Measurements from ENCODE around the gene FEM1C.

The FEM1C gene

DNA sequence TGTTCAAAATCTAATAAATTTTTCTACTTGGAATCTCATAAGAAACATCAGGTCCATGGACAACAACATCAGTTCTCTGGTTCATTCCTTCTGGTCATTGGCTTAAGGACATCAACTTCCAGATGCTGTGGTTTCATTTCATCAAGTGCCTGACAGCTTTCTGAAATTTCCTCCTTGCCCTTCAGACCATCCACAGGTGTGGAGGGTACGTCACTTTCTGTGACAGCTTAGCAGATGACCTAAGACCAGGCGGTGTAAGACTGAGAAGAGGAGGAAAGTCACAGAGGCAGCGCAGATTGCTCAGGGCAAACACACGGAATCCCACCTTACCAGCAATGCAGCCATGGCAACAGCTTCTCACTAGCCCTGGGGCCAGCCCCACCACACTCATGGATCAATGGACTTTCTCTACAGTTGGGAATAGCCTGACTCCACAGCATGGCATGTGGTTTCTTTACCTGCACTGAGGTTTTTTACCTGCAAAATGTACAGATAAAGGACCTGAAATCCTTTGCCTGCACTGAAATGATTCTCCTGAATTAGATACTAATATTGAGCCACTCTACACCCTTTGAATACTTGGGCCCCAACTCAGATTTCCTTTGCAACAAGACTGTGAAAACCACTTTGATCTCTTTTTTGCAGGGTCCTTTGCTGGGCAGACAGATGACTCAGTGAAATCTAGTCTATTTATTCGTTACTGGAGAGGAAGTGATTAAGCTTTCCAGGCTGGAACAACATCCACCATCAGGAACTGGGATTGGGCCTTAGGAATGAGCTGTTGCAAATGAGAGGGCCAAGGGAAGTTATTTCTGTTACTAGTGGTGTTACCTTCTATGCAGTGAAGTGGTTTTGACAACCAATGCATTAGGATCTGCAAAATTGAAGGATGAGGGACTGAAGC lies 30.8 kb upstream of the FEM1C start:
- peak; percentile 47 for DNase-seq (ENCODE audit: low read depth)
- H3K4me3 ChIP-seq (ENCODE audit: low read length), result no peak overlapping the region
- TF ChIP-seq, protein P1, sequence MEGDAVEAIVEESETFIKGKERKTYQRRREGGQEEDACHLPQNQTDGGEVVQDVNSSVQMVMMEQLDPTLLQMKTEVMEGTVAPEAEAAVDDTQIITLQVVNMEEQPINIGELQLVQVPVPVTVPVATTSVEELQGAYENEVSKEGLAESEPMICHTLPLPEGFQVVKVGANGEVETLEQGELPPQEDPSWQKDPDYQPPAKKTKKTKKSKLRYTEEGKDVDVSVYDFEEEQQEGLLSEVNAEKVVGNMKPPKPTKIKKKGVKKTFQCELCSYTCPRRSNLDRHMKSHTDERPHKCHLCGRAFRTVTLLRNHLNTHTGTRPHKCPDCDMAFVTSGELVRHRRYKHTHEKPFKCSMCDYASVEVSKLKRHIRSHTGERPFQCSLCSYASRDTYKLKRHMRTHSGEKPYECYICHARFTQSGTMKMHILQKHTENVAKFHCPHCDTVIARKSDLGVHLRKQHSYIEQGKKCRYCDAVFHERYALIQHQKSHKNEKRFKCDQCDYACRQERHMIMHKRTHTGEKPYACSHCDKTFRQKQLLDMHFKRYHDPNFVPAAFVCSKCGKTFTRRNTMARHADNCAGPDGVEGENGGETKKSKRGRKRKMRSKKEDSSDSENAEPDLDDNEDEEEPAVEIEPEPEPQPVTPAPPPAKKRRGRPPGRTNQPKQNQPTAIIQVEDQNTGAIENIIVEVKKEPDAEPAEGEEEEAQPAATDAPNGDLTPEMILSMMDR (conservative IDR thresholded peaks at IDR 0.05; ENCODE audit: low read depth, low read length), result no peak

DNA sequence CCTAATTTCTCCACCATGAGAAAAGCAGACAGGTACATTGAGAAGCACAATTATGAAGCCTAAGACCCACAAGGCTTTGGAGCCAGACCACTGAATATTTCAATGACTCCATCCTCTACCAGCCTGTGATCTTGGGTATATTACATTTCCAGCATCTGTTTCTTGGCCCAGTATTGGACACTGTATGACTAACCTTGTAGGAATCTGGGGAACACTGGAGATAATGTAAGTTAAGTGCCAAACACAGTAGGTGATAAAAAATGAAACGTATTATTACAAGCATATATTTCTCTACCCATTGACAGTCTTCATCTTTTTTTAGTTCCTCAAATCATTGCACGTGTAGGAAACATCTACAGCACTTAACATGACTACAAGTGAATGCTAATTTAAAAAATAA lies 28.6 kb upstream of the FEM1C start:
- H3K4me3 ChIP-seq (ENCODE audit: low read length), result no peak overlapping the region

DNA sequence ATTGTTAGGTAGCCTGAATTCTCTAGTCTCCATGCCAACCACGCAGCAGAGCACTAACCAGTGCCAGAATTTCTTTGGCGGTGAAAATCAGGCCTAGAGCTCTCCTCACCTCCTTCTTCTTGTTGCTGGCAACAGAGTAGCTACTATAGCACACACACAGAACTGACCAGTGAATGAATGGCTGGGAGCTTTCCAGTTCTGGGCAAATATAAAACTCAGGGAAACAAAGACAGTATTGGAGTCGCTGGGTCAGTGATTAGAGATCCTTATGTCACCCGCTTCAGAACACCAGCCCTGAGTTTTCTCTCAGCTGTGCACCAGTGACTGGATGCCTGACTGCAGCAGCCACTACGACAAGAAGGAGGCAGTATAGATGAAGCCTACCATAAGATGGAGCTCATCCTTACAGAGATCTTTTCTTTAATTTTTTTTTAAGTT lies 26.9 kb upstream of the FEM1C start:
- no peak for DNase-seq (ENCODE audit: low read depth)
- TF ChIP-seq, protein P1 (conservative IDR thresholded peaks at IDR 0.05; ENCODE audit: low read depth, low read length), result no peak
- H3K4me3 ChIP-seq (ENCODE audit: low read length), result no peak overlapping the region

More for the DNA sequence above, 28.6 kb upstream of the FEM1C start:
- TF ChIP-seq, protein P1 (conservative IDR thresholded peaks at IDR 0.05; ENCODE audit: low read depth, low read length), result no peak
- DNase-seq (ENCODE audit: low read depth), result no peak

DNA sequence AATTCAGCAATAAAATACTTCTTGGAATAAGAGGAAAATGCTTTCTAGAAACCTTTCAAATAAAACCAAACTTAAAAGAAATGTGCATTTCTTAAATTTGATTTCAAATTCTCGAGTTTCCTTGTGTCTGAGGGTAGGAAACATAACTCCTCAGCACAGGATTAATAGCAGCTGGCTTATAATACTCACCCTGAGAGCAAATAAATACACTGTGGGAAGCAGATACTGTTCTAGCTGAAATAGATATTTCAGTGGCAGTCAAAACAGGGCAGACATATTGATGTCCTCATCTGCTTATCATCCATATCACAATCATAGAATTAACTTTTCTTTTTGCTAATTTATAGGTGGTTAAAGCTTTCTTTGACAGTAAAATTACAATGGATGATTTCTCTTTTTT lies 24.1 kb upstream of the FEM1C start:
- no peak overlapping the region for H3K4me3 ChIP-seq (ENCODE audit: low read length)
- no peak for DNase-seq (ENCODE audit: low read depth)
- TF ChIP-seq, protein P1 (conservative IDR thresholded peaks at IDR 0.05; ENCODE audit: low read depth, low read length), result no peak

DNA sequence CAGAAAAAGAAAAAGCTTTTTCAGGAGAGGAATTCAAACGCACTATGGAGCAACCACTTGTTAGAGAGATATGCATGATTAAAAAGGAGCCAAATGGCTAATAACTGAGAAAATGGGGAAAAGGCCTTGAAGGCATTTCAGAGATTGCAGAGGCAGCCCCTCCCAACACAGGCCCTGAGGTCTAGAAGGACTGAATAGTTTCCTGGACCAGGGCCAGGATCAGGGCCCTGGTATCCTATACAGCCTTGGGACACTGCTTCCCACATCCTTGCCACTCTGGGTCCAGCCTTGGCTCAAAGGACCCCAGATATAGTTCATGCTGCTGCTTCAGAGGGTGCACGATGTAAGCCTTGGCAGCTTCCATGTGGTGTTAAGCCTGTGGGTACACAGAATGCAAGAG lies 20.7 kb upstream of the FEM1C start:
- no peak overlapping the region for H3K4me3 ChIP-seq (ENCODE audit: low read length)
- no peak for DNase-seq (ENCODE audit: low read depth)
- TF ChIP-seq, protein P1 (conservative IDR thresholded peaks at IDR 0.05; ENCODE audit: low read depth, low read length), result no peak

DNA sequence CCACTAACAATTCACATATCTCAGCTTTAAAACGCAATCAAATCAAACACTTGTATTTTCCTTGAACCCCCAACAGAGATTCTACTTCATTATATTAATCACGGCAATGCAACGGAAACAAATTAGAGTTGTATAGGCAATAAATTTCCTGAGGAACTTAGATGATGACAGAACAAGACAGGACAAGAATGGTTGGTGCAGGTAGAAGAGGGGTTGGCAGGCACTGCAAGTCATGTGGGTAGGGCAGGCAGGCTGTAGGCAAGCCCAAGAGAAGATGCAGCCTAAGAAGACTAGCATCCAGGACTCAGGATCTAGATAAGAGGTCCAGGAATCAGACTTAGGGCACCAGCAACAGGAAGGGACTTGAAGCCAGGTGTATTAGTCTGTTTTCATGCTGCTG lies 16.6 kb upstream of the FEM1C start:
- TF ChIP-seq, protein P1 (conservative IDR thresholded peaks at IDR 0.05; ENCODE audit: low read depth, low read length), result no peak
- H3K4me3 ChIP-seq (ENCODE audit: low read length), result no peak overlapping the region
- no peak for DNase-seq (ENCODE audit: low read depth)

DNA sequence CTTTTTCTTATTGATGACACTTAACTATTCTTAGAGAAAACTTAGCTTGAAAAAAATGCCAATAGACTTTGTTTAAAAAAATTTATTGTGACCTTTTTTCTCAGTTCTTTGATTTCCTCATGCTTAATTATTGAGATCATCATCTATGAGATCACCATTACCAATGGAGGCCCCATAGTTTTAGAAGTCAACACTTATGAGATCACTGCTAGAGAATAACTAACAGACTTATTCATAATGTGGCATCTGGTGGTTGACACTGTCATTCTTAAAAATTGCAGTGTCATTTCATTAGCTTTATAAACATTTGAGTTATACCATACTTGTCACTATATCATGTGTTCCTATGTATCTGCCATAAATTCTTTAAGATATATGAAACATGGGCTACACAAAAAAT lies 14.9 kb upstream of the FEM1C start:
- DNase-seq (ENCODE audit: low read depth), result no peak
- TF ChIP-seq, protein P1 (conservative IDR thresholded peaks at IDR 0.05; ENCODE audit: low read depth, low read length), result no peak
- H3K4me3 ChIP-seq (ENCODE audit: low read length), result no peak overlapping the region

All from retinal pigment epithelial cell (primary cell).